Breast epithelium (tissue), 3 donors: ENCODE results near the gene HOXD4.

Experiments
- CTCF ChIP-seq, 3 donors: fragments of 450-650 bp; IDR thresholded peaks; one replicate each; pipeline ENCODE4 v1.5.1; 2016 to 2017; ENCODE audit warnings: antibody characterized with exemption in 3 of 3, mild to moderate bottlenecking in 3 of 3, moderate library complexity in 3 of 3
- POLR2A ChIP-seq: fragments of 450-650 bp; IDR thresholded peaks from one replicate; pipeline ENCODE4 v1.6.1; 2016; ENCODE audit warnings: antibody characterized with exemption, mild to moderate bottlenecking, moderate library complexity
- POLR2AphosphoS5 ChIP-seq, 3 donors: sonication (generic); formaldehyde crosslinking; IDR thresholded peaks; one replicate each; pipeline ENCODE4 v1.6.1; 2017; ENCODE audit warnings: antibody characterized with exemption in 3 of 3

- TF ChIP-seq CTCF (IDR thresholded peaks at IDR 0.05) (no peak), POLR2A (no peak), POLR2AphosphoS5 (IDR thresholded peaks at IDR 0.05) (no peak)
These were observed 3.4 kb downstream of the HOXD4 start for GRCh38 chr2:176154576-176155252.
